MG63 (cell line): Measurements from ENCODE around the gene TSPAN32. TPM values are rescaled to one million over a fixed set of nuclear protein-coding genes. Genes with fewer than 3 reads are reported as not detected.
A peak's percentile ranks its signal among the peaks of the same experiment; 100 is the strongest.

ENCODE experiments used
- DNase-seq: peaks from one replicate; pipeline ENCODE4 v3.0.0-alpha.2; 2020
- H3K27me3 ChIP-seq: fragments of 250-450 bp; sonication (Bioruptor Pico); 2 replicates; pipeline ENCODE4 v1.5.1; 2020; ENCODE audit warnings: mild to moderate bottlenecking, moderate library complexity
- H3K36me3 ChIP-seq: fragments of 250-450 bp; sonication (Bioruptor Pico); 2 replicates; pipeline ENCODE4 v1.5.1; 2020; ENCODE audit warnings: mild to moderate bottlenecking, moderate library complexity
- H3K4me3 ChIP-seq: fragments of 250-450 bp; sonication (Bioruptor Pico); 2 replicates; pipeline ENCODE4 v1.5.1; 2020; ENCODE audit warnings: mild to moderate bottlenecking, moderate library complexity
- H3K9me3 ChIP-seq: fragments of 250-450 bp; sonication (Bioruptor Pico); 2 replicates; pipeline ENCODE4 v1.5.1; 2020; ENCODE audit warnings: mild to moderate bottlenecking, moderate library complexity
- total RNA-seq: library from RNA; depleted of rRNA; stranded (reverse); fragments of >200 nt; shearing (Covaris generic); gene quantifications from 2 replicates; pipeline ENCODE4 v1.2.3, GENCODE V29; 2014; ENCODE audit warnings: low replicate concordance

The TSPAN32 gene
- total RNA-seq, 1 experiment from 2014 or later = 4.3 TPM

DNA sequence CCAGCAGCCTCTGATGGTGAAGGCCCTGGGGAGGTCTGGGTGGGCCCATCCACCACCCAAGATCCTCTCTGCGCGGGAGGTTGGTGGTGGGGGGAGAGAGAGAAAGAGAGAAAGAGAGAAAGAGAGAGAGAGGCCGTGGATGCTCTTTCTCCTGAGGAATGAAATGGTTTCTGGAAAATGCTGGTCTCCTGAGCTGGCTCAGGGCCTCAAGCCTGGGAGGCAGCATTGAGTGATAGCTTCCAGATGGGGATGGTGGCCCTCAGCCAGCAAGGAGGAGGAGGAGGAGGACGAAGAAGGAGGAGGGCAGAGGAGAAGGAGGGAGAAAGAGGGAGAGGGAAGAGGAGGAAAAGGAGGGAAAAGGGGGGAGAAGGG lies 4.6 kb downstream of the TSPAN32 start:
- Histone ChIP-seq H3K4me3 (peak overlapping the region; percentile 11; the same call in 1 of the 2 replicates), H3K9me3 (no peaks in the 10 kb centered on the region), H3K27me3 (no peaks in the 10 kb centered on the region), H3K36me3 (no peaks in the 10 kb centered on the region)
- DNase-seq = peak; percentile 89

DNA sequence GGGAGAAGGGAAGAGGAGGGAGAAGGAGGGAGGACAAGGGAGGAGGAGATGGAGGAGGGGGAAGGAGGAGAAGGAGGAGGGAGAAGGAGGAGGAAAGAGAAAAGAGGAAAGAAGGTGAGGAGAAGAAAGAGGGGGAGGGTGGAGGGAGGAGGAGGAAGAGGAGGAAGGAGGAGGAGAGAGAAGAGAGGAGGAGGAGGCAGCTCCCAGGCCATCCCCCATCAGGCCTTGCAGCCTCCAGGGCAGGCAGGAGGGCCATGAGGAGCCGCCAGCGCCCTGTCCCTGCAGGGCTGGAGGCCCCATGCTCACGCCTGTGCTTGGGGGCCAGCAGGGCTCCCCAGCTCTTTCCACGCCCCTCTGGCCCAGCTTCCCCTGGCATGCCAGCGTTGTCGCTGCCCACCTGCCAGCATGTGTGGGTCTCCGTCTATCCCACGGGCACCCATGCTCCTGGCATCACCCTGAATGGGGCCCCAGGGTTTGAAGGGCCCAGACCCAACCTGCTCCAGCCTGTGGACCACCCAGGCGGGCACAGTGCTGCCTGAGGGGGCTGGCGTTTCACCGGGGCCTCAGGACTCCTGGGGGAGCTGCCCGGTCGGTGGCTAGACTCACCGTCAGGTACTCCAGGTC lies 5.2 kb downstream of the TSPAN32 start:
- Histone ChIP-seq H3K4me3 (no peak overlapping the region), H3K9me3 (no peaks in the 10 kb centered on the region), H3K27me3 (no peaks in the 10 kb centered on the region), H3K36me3 (no peaks in the 10 kb centered on the region)
- peak; percentile 52 for DNase-seq

DNA sequence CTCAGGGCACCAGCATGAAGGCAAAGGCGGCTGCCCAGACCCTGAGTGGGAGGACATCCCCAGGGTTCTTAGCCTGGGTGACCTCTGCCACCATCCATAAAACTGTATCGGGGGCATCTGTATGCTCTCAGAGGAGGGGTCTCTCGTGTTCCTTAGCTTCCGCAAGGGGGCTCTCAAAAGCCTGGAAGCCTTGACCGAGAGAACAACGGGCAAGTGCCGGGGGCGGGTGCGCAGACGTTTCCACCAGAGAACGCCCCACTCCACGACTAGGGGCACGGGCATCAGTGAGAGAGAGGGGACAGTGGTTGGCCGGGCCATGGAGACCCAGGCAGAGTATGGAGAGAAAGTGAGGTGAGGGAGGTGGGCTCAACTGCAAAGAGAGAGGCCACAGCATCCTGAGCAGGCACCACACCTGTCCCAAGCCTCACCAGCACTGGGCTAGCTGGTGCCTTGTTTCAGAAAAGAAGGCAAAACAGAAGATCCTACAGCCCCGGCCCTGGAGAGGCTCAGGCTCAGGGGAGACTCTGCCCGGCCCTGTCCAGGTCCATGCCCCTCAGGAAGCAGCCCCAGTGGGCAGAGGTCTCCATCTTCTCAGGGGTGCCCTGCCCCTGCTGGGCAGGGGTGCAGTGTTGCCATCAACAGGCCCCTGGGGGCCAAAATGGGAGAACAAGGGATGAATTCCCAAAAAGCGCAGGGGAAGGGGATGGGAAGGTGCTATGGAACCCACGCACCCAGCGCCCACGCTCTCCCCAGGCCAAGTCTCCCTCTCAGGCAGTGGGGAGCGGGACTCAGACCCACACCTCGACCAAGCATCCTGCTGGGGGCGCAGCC lies 5.9 kb downstream of the TSPAN32 start:
- no peaks in the 10 kb centered on the region for H3K9me3 ChIP-seq
- H3K27me3 ChIP-seq = no peaks in the 10 kb centered on the region
- H3K36me3 ChIP-seq = no peaks in the 10 kb centered on the region
- no peak for DNase-seq
- H3K4me3 ChIP-seq = no peak overlapping the region

DNA sequence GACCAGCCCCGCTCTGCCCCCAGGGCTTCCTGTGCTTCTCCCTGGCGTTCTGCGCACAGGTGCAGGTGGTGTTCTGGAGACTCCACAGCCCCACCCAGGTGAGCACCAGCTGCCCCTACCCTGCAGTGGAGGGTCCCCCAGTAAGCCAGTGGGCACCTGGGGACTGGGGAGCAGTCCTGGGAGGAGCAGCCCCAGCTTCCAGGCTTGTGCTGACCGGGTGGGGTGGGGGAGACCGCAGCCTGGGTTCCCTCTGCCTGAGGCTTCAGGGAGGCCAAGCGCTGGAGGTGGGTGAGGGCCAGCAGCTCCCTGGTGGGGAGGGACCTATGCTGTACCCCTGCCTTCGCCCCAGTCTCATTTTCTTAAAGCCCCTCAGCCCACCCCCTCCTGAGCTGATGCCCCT lies 6.9 kb downstream of the TSPAN32 start:
- H3K4me3 ChIP-seq = no peak overlapping the region
- no peaks in the 10 kb centered on the region for H3K9me3 ChIP-seq
- H3K36me3 ChIP-seq = no peaks in the 10 kb centered on the region
- no peaks in the 10 kb centered on the region for H3K27me3 ChIP-seq
- no peak for DNase-seq

DNA sequence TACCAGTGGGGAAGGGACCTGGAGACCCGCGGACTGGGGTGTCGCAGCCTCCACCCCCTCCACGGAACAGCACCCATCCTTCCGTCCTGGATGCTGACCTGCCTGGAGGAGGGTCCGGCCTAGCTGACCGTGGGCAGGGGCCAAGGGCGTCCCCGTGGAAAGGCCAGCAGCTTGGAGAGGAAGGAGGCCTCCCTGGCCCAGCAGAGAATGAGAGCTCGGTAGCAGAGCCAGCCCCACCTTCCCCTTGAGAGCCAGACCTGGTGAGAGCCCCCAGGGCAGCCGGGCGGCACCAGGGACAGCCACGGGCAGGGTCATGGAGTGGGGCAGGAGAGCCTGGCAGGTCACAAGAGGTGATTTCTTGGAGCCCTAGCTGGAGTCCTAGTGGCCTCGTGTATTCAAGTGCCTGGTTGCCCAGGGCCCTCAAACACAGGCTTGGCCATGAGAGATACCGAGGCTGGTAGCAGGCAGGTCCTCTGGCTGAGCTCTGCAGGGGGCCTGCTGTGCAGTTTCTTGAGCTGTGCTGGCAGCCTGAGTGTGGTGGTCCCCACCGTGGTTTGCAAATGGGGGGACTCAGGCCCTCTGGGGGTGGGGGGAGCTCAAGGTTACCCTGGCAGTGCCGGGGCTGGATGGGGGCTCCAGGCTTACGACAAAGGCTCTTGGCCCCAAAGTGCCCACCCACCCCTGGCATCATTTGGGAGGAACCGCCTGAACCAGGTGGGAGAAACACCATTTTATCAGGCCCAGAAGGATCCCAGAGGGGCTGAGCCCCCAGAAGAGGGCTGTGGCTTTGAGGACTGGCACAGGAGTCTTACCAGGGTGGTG lies 7.6 kb downstream of the TSPAN32 start:
- Histone ChIP-seq H3K27me3 (no peaks in the 10 kb centered on the region), H3K4me3 (no peak overlapping the region), H3K9me3 (no peaks in the 10 kb centered on the region), H3K36me3 (no peaks in the 10 kb centered on the region)
- no peak for DNase-seq

DNA sequence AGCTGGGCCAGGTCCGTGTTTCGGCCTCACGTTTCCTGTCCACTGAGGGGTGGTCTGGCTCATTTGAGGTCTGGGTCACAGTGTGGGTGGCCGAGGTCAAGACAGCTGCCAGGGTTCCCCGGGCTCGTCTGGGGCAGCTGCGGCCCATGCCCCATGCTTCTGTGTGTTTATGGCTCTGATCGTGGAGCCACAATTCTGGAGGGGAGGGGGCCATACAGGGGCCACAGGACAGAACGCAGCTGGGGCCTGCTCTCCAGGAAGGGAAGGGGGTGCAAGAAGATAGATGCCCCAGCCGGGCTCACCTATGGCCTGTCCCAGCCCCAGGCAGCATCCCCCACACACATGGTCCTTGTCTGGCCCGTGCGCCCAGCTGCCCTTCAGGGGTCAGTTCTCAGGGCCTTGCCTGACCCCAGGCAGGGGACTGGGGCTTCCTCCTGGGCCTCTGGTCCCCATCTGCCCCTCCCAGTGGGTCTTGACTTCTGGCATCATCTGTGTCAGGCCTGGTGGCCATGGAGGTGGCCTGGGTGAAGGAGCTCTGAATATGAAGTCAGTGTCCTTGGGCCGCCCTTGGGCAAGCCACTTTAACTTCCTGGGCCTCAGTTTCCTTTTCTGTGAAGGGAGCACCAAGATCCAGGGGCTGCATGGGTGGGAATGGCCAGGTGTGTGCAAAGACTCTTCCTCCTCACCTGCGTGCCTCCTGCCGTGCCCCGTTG lies 8.4 kb downstream of the TSPAN32 start:
- no peaks in the 10 kb centered on the region for H3K27me3 ChIP-seq
- H3K4me3 ChIP-seq = no peak overlapping the region
- no peaks in the 10 kb centered on the region for H3K36me3 ChIP-seq
- no peak for DNase-seq
- H3K9me3 ChIP-seq = no peaks in the 10 kb centered on the region

DNA sequence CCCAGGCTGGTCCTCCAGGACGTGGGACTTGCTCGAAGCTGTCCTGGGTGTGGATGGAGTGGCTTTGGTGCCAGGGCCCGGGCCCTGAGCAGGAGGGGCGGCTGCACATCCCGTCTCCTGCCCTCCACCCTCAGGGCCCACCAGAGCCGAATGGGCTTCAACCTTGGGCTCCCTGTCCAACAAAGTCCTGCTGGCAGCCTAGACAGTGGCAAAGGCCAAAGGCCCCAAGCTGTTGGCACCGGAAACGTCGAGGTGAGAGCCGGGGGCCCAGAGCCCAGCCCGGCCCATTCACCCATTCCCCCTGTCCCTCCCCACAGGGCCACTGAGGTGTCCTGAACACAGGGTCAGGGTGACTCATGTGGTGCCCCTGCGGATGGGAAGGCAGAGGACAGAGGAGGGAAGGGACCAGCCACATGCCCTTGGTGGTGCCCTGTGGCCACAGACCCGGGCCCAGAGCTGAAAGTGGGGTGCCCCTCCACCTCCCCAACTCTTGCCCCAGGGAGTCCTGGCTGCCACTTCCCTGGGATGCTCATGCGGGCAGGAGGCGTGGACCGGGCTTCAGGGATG lies 9.1 kb downstream of the TSPAN32 start:
- Histone ChIP-seq H3K27me3 (no peaks in the 10 kb centered on the region), H3K4me3 (no peak overlapping the region), H3K9me3 (no peaks in the 10 kb centered on the region), H3K36me3 (no peaks in the 10 kb centered on the region)
- no peak for DNase-seq

DNA sequence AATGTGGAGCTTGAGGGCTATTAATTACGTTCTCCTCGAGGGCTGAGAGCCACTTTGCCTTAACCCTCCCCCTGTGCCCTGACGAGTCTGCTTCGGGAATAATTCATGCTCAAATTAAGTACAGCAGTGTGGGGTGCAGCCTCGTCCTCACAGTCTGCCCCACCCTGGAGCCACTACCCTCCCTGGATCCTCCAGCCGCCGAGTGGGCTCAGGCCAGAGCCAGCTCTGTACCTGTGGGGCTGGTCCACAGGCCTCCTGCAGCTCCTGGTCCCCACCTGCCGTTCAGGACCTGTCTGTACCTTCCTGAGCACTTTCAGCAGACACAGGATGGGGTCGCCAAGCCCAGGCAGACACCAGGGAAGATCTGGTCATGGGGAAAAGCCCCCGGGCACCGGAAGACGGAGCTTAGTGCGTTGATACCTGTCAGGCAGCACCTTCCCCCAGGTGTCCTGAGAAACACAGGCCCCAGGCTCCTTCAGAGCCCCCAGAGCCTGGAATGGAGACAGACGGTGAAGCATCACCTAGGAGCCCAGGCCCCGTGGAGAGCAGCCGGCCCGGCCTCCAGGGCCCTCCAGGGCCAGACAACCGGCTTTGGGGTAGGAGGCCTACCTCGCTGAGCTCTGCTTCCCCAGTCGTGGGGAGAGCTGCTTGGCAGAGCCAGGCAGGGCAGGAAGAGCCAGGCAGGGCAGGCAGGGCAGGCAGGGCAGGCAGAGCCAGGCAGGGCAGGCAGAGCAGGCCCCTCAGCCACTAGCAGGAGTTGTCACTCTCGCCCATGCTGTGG lies 9.7 kb downstream of the TSPAN32 start:
- Histone ChIP-seq H3K4me3 (no peak overlapping the region), H3K27me3 (no peaks in the 10 kb centered on the region), H3K36me3 (no peaks in the 10 kb centered on the region), H3K9me3 (no peaks in the 10 kb centered on the region)
- DNase-seq = no peak

DNA sequence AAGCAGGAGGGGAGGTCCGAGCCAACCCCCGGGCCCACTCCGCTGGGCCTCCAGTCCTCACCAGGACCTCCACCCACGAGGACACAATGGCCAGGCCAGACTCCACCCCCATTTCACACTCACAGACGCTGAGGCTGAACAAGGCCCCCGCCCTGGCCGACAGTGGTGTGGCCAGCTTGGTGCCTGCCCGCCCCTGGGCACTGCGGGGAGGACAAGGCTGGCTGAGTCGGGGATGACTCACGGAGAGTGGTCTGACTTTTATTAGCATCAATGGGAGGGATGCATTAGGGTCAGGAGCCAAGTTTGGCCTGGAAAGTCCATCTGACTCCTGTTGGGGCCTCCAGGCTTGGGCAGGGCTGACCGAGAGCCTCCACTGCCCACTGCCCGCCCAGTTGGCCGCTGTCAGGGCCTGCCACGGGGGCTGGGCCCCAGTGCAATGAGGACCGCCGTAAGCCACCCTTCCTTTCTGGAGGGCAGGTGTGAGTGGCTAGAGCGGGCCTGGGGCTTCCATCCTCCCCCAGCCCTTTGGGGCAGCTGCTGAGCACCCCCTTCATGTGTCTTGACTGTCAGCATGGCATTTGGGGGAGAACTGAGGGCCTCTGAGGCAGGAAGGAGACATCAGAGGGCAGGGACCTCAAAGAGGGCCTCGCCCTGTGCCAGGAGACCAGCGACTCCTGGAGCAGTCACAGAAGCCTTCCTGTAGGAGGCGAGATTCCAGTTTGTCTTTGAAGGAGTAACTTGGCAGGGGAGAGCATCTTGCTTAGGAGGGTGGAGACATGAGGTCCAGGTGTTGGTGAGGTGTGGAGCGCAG lies 10.6 kb downstream of the TSPAN32 start:
- Histone ChIP-seq H3K9me3 (no peaks in the 10 kb centered on the region), H3K4me3 (no peak overlapping the region), H3K27me3 (no peaks in the 10 kb centered on the region), H3K36me3 (no peaks in the 10 kb centered on the region)
- peak; percentile 99 for DNase-seq

DNA sequence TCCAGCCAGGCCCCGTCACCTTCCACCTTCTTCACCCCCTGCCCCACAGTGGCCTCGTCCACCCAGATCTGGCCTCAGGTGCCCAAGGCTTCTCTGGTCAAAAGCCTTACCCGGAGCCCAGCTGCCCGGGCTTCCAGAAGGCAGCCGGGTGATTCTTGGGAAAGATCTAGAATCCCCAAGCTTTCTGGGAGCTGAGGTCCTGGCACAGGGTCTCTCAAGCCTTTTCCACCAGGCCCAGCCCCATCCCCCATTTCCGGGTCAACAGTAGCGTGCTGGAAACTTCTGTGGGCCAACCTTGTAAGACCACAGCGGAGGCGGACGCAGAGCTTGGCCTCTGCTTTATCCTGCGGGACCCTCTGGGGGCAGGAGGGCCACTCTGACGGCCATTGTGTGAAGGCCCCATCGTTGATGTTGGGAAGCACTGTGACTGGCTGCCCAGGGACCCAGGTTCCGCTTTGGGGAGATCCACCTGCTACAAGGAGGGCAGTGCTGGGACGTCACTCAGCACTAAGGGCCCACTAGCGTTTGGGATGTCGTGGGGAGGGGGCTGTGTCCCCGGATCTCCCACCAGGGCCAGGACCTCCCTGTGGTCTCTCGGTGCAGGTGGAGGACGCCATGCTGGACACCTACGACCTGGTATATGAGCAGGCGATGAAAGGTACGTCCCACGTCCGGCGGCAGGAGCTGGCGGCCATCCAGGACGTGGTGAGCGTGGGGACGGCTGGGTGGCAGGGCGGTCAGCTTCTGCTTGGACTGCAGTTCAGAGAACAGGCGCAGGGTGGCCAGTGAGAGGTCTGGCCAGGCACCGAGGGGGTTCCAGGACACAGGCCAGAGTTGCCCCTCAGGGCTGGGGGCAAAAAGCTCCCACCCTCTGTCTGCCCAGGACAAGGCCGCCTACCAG lies 11.5 kb downstream of the TSPAN32 start:
- Histone ChIP-seq H3K9me3 (no peaks in the 10 kb centered on the region), H3K27me3 (no peaks in the 10 kb centered on the region), H3K36me3 (no peaks in the 10 kb centered on the region), H3K4me3 (no peak overlapping the region)
- no peak for DNase-seq

DNA sequence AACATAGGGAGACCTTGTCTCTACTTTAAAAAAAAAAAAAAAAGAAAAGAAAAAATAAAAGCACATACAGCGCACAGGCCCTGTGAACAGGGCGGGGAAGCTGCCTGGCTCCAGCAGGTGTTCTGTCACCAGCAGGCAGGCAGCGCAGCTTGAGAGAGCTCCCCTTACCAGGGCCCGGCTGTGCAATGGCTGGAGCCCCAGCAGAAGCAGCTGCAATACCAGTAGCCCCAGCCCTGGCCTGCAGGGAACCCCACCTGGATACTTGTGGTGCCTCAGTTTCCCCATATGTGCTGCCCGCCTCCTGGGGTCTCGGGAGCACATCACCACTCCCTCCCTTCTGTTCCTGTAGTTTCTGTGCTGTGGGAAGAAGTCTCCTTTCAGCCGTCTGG lies 12.3 kb downstream of the TSPAN32 start:
- no peak for DNase-seq
- Histone ChIP-seq H3K4me3 (no peak overlapping the region), H3K36me3 (no peaks in the 10 kb centered on the region), H3K9me3 (no peaks in the 10 kb centered on the region), H3K27me3 (no peaks in the 10 kb centered on the region)

DNA sequence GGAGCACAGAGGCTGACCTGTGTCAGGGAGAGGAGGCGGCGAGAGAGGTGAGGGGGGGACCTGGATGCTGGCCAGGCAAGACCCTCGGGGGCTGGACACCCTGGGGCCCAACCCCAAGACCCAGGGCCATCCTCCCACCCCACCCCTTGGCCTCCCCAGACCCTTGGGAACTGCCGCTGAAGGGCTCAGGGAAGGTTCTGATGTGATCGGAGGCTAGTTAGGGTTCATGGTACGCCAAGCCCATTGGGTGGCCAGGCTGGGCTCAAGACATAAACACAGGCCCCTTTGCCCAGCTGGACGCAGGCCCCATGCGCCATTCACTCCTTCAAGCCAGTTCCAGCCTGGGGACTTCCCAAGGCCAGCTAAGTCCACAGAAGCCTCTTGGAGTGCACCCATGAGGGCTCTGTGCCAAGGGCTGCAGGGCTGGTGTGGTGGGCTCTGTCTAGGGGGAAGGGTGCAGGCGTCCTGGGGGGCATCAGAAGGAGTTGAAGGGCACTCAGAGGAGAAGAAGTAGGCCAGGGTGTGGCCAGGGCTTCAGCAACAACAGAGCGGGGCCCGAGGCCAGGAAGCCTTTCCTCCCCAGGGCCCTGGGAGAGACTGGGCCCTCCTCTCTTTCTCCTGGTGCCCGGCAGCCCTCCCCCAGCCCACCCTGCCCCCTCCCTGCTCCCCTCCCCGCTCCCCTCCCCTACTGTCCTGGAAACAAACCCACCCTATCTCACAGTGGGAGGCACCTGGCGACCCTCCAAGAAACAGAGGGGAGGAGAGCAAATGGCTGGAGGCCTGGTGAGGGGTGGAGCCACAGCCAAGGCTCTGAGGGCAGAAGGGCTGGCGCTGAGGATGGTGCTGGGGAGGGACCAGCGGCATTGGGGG lies 12.9 kb downstream of the TSPAN32 start:
- Histone ChIP-seq H3K27me3 (no peaks in the 10 kb centered on the region), H3K36me3 (no peaks in the 10 kb centered on the region), H3K4me3 (no peak overlapping the region), H3K9me3 (no peaks in the 10 kb centered on the region)
- peak; percentile 96 for DNase-seq

DNA sequence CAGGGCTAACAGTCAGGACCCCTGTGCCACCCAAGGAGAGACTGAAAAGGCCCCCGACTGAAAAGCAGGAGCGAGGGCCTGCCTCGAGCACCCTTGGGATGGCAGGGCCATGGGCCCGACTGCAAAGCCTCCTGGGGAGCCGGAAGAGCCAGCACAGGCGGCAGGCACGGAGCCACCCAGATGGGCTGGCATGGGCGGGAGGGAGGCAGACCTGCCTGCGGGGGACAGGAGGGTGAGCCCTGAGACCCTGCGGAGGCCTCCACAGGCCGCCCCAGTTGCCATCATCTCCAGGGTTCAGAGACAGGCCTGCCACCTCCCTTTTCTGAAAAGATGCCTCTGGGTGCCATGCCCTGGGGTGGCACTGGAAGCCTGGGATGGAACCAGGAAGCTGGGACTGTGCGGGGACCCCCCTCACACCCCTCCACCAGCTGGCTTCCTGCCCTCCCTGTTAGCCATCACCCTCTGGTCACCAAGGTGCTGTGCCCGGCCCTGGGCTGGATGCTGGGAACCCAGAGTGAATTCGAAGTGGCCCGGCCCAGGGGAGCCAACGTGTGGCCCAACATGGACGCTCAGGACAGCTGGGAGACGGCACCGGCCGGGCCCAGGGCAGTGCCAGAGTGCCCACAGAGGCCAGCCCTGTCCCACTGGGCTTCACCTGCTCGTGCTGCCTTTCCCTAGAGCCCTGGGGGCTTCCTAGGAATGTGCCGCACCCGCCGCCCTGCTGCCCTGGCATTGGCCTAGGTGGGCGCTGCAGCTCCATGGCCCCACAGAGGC lies 13.8 kb downstream of the TSPAN32 start:
- Histone ChIP-seq H3K4me3 (no peak overlapping the region), H3K27me3 (no peaks in the 10 kb centered on the region), H3K36me3 (no peaks in the 10 kb centered on the region), H3K9me3 (no peaks in the 10 kb centered on the region)
- DNase-seq = no peak
